HepG2 (cell line): ENCODE results near the gene SYNGR2. TPM values are rescaled to one million over a fixed set of nuclear protein-coding genes. Genes with fewer than 3 reads are reported as not detected.
A peak's percentile ranks its signal among the peaks of the same experiment; 100 is the strongest.

ENCODE experiments used
- ARID3A ChIP-seq: IDR thresholded peaks from 2 replicates; pipeline ENCODE4 v1.6.1; 2012; ENCODE audit warnings: low read depth, low read length, improper control_type of control experiment
- ETV6 ChIP-seq: sonication (generic); formaldehyde crosslinking; conservative IDR thresholded peaks from 2 replicates; pipeline ENCODE4 v1.4.0; 2020; ENCODE audit warnings: missing genetic modification reagents
- HNF1A ChIP-seq, 2 experiments: sonication (generic) in 1 of 2; formaldehyde crosslinking in 1 of 2; IDR thresholded peaks; 2 replicates each; pipeline versions ENCODE4 v1.4.0 to v1.6.1; 2016 to 2020; ENCODE audit warnings: borderline replicate concordance in 1 of 2, low read depth in 1 of 2, mild to moderate bottlenecking in 1 of 2, missing genetic modification reagents in 1 of 2
- PITX1 ChIP-seq: sonication (generic); formaldehyde crosslinking; IDR thresholded peaks from 2 replicates; pipeline ENCODE4 v1.5.1; 2020; ENCODE audit warnings: mild to moderate bottlenecking, missing genetic modification reagents
- STAT6 ChIP-seq: sonication (generic); formaldehyde crosslinking; IDR thresholded peaks from 2 replicates; pipeline ENCODE4 v1.4.0; 2020; ENCODE audit warnings: missing genetic modification reagents, mild to moderate bottlenecking, borderline replicate concordance
- ZNF564 ChIP-seq: sonication (generic); formaldehyde crosslinking; IDR thresholded peaks from 2 replicates; pipeline ENCODE4 v1.8.1; 2023; ENCODE audit warnings: mild to moderate bottlenecking, missing genetic modification reagents
- ZNF678 ChIP-seq: sonication (generic); formaldehyde crosslinking; IDR thresholded peaks from 2 replicates; pipeline ENCODE4 v1.4.0; 2020; ENCODE audit warnings: mild to moderate bottlenecking, missing genetic modification reagents
- ZNF790 ChIP-seq: sonication (generic); formaldehyde crosslinking; IDR thresholded peaks from 2 replicates; pipeline ENCODE4 v1.8.0; 2022; ENCODE audit warnings: missing genetic modification reagents, mild to moderate bottlenecking, borderline replicate concordance
- polyA plus RNA-seq, 8 experiments: library from polyadenylated mRNA; depleted of rRNA in 3 of 8; stranded (reverse) in 7 of 8; unstranded in 1 of 8; fragments of >200 nt; fragmentation: Illumina TruSeq in 4 of 8; extraction: Trizol in 4 of 8; gene quantifications; 2 replicates each; pipeline versions ENCODE4 v1.2.1 to v1.2.3, GENCODE V29; 2011 to 2016; ENCODE audit warnings: low read depth in 4 of 8, missing spikeins in 1 of 8, mixed read lengths in 1 of 8; ENCODE audit not compliant: insufficient read depth in 1 of 8
- total RNA-seq, 5 experiments: library from RNA; depleted of rRNA; stranded (reverse); fragments of >200 nt; fragmentation: Illumina TruSeq; extraction: Trizol; gene quantifications; 2 replicates each; pipeline ENCODE4 v1.2.3, GENCODE V29; 2016; ENCODE audit warnings: low read depth in 1 of 5
- TF ChIP-seq, protein P1 (sequence below): sonication (generic); formaldehyde crosslinking; IDR thresholded peaks from 2 replicates; pipeline ENCODE4 v1.5.0; 2020; ENCODE audit warnings: mild to moderate bottlenecking, missing genetic modification reagents
- TF ChIP-seq, protein P2 (sequence below): sonication (generic); formaldehyde crosslinking; IDR thresholded peaks from 2 replicates; pipeline ENCODE4 v1.4.0; 2020; ENCODE audit warnings: mild to moderate bottlenecking, missing genetic modification reagents
- TF ChIP-seq, protein P3 (sequence below): sonication (generic); formaldehyde crosslinking; conservative IDR thresholded peaks from 2 replicates; pipeline ENCODE4 v1.8.0; 2022; ENCODE audit warnings: mild to moderate bottlenecking, moderate library complexity, missing genetic modification reagents

Gene SYNGR2
- total and polyA plus RNA-seq, 2 of the 13 experiments (the other 11 are each of a cell fraction or from before 2014, with no cell fraction given) = 46.7 to 170 TPM

GRCh38 chr17:78148286-78149016 is 19.9 kb upstream of the SYNGR2 start (continued):
- TF ChIP-seq, protein P1, sequence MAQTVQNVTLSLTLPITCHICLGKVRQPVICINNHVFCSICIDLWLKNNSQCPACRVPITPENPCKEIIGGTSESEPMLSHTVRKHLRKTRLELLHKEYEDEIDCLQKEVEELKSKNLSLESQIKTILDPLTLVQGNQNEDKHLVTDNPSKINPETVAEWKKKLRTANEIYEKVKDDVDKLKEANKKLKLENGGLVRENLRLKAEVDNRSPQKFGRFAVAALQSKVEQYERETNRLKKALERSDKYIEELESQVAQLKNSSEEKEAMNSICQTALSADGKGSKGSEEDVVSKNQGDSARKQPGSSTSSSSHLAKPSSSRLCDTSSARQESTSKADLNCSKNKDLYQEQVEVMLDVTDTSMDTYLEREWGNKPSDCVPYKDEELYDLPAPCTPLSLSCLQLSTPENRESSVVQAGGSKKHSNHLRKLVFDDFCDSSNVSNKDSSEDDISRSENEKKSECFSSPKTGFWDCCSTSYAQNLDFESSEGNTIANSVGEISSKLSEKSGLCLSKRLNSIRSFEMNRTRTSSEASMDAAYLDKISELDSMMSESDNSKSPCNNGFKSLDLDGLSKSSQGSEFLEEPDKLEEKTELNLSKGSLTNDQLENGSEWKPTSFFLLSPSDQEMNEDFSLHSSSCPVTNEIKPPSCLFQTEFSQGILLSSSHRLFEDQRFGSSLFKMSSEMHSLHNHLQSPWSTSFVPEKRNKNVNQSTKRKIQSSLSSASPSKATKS = no peak
- TF ChIP-seq ZNF790 (CRISPR knock-in tag) (no peak), ZNF564 (no peak), PITX1 (CRISPR knock-in tag) (peak; percentile 50; the same call in 1 of the 2 replicates), ETV6 (CRISPR knock-in tag) (no peak), ARID3A (no peak), HNF1A (IDR thresholded peaks at IDR 0.05; ENCODE audit: low read depth) (no peak), HNF1A (CRISPR knock-in tag; IDR thresholded peaks at IDR 0.05; ENCODE audit: borderline replicate concordance) (no peak), STAT6 (CRISPR knock-in tag) (no peak), ZNF678 (CRISPR knock-in tag) (no peak)
- TF ChIP-seq, protein P2, sequence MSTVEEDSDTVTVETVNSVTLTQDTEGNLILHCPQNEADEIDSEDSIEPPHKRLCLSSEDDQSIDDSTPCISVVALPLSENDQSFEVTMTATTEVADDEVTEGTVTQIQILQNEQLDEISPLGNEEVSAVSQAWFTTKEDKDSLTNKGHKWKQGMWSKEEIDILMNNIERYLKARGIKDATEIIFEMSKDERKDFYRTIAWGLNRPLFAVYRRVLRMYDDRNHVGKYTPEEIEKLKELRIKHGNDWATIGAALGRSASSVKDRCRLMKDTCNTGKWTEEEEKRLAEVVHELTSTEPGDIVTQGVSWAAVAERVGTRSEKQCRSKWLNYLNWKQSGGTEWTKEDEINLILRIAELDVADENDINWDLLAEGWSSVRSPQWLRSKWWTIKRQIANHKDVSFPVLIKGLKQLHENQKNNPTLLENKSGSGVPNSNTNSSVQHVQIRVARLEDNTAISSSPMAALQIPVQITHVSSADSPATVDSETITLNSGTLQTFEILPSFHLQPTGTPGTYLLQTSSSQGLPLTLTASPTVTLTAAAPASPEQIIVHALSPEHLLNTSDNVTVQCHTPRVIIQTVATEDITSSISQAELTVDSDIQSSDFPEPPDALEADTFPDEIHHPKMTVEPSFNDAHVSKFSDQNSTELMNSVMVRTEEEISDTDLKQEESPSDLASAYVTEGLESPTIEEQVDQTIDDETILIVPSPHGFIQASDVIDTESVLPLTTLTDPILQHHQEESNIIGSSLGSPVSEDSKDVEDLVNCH (CRISPR knock-in tag) = no peak
- TF ChIP-seq, protein P3, sequence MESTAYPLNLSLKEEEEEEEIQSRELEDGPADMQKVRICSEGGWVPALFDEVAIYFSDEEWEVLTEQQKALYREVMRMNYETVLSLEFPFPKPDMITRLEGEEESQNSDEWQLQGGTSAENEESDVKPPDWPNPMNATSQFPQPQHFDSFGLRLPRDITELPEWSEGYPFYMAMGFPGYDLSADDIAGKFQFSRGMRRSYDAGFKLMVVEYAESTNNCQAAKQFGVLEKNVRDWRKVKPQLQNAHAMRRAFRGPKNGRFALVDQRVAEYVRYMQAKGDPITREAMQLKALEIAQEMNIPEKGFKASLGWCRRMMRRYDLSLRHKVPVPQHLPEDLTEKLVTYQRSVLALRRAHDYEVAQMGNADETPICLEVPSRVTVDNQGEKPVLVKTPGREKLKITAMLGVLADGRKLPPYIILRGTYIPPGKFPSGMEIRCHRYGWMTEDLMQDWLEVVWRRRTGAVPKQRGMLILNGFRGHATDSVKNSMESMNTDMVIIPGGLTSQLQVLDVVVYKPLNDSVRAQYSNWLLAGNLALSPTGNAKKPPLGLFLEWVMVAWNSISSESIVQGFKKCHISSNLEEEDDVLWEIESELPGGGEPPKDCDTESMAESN = no peak
